Stimulated activated CD4-positive, alpha-beta T cell treated with anti-CD3 and anti-CD28 coated beads, Interleukin-15, amount 100 ng/mL, for 48 hours (primary cell): ENCODE measurements around the gene SCYL2.

Experiments used
- DNase-seq, 2 donors: peaks; one replicate each; pipeline ENCODE4 v3.0.0-alpha.2; 2020; ENCODE audit warnings: low read depth in 2 of 2

SCYL2 gene

GRCh38 chr12:100376161-100376560 is 109.2 kb downstream of the SCYL2 start:
- no peak for DNase-seq

- no peak for DNase-seq
Measured at GRCh38 chr12:100381379-100381778, 114.4 kb downstream of the SCYL2 start.

- DNase-seq: no peak
Measured at GRCh38 chr12:100382338-100382737, 115.4 kb downstream of the SCYL2 start.

GRCh38 chr12:100383586-100384558 is 116.9 kb downstream of the SCYL2 start:
- no peak for DNase-seq

- no peak for DNase-seq
Measured at GRCh38 chr12:100384559-100384935, 117.6 kb downstream of the SCYL2 start.

GRCh38 chr12:100388382-100388781 is 121.4 kb downstream of the SCYL2 start:
- no peak for DNase-seq
